Sigmoid colon (tissue), 3 donors: ENCODE results near the gene CIAO3.

Experiments
- POLR2A ChIP-seq, 2 donors: fragments of 450-650 bp; IDR thresholded peaks; one replicate each; pipeline ENCODE4 v1.6.1; 2016; ENCODE audit warnings: antibody characterized with exemption in 2 of 2, mild to moderate bottlenecking in 2 of 2, moderate library complexity in 2 of 2
- TF ChIP-seq, protein P1 (sequence below), 4 experiments: fragments of 450-650 bp in 3 of 4; fragments of 200-600 bp in 1 of 4; IDR thresholded peaks; one replicate each; pipeline ENCODE4 v1.5.1; 2016 to 2019; ENCODE audit warnings: antibody characterized with exemption in 4 of 4, mild to moderate bottlenecking in 3 of 4, moderate library complexity in 2 of 4

DNA sequence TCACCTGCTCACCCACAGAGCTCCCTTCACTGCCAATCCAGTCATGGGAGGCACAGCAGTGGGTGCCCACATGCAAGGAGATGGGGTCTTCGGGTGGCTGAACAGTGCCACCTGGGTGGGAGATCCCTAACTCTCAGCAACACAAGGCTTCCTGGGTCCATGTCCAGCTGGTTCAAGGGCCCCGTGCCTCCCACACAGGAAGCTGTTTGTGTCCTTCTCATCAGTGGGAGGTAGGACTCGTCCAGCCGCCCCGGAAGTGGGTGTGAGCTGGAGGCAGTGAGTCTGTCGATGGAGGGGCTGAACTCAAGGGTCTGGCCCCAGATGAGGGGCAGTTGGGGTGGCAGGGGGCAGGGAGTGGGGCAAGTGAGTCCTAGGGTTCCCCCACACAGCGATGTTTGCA is 36.8 kb downstream of the CIAO3 start:
- TF ChIP-seq, protein P1, sequence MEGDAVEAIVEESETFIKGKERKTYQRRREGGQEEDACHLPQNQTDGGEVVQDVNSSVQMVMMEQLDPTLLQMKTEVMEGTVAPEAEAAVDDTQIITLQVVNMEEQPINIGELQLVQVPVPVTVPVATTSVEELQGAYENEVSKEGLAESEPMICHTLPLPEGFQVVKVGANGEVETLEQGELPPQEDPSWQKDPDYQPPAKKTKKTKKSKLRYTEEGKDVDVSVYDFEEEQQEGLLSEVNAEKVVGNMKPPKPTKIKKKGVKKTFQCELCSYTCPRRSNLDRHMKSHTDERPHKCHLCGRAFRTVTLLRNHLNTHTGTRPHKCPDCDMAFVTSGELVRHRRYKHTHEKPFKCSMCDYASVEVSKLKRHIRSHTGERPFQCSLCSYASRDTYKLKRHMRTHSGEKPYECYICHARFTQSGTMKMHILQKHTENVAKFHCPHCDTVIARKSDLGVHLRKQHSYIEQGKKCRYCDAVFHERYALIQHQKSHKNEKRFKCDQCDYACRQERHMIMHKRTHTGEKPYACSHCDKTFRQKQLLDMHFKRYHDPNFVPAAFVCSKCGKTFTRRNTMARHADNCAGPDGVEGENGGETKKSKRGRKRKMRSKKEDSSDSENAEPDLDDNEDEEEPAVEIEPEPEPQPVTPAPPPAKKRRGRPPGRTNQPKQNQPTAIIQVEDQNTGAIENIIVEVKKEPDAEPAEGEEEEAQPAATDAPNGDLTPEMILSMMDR (IDR thresholded peaks at IDR 0.05), result no peak
- no peak for TF ChIP-seq POLR2A (IDR thresholded peaks at IDR 0.05)
